Common myeloid progenitor, CD34-positive (primary cell): ENCODE measurements around the gene TEX29.

Experiments
- CTCF ChIA-PET: fragments of 350-600 bp; sonication (Branson Sonifier 250); formaldehyde crosslinking; loops from one replicate; lab custom pipeline; 2021; ENCODE audit warnings: antibody characterized with exemption; lab: Charles Lee
- POLR2A ChIA-PET: fragments of 350-600 bp; sonication (Branson Sonifier 250); formaldehyde crosslinking; loops from one replicate; lab custom pipeline; 2021; ENCODE audit warnings: antibody characterized with exemption; lab: Charles Lee
- DNase-seq, 3 donors: peaks; one replicate each; pipeline versions ENCODE4 v3.0.0 to v3.0.0-alpha.2; 2013
- H3K27ac ChIP-seq, 2 experiments: 1 replicate in 1 of 2; 2 replicates in 1 of 2; pipeline ENCODE4 v1.7.0; 2013; ENCODE audit warnings: inconsistent platforms in 2 of 2, low read length in 2 of 2, mild to moderate bottlenecking in 2 of 2, low read depth in 1 of 2, moderate library complexity in 1 of 2; ENCODE audit not compliant: severe bottlenecking in 2 of 2, insufficient read depth in 1 of 2, poor library complexity in 1 of 2
- H3K27me3 ChIP-seq, 5 experiments: replicated peaks in 2 of 5; 1 replicate in 3 of 5; 2 replicates in 2 of 5; pipeline versions ENCODE4 v1.6.1 to v1.7.0; 2013; ENCODE audit warnings: low read length in 4 of 5, mild to moderate bottlenecking in 2 of 5, moderate library complexity in 2 of 5, inconsistent platforms in 1 of 5; ENCODE audit not compliant: insufficient read depth in 5 of 5, control insufficient read depth in 4 of 5
- H3K36me3 ChIP-seq, 4 experiments: 1 replicate in 2 of 4; 2 replicates in 2 of 4; pipeline versions ENCODE4 v1.6.1 to v1.7.0; 2013; ENCODE audit warnings: low read length in 3 of 4, control low read depth in 1 of 4, mild to moderate bottlenecking in 1 of 4; ENCODE audit not compliant: control insufficient read depth in 4 of 4, insufficient read depth in 4 of 4
- H3K4me1 ChIP-seq, 4 experiments: 1 replicate in 3 of 4; 2 replicates in 1 of 4; pipeline versions ENCODE4 v1.6.1 to v1.7.1; 2013; ENCODE audit warnings: low read length in 3 of 4, mild to moderate bottlenecking in 3 of 4, control low read depth in 1 of 4, inconsistent platforms in 1 of 4, moderate library complexity in 1 of 4; ENCODE audit not compliant: control insufficient read depth in 4 of 4, insufficient read depth in 4 of 4; ENCODE audit errors: control extremely low read depth in 1 of 4
- H3K4me3 ChIP-seq, 7 experiments: 1 replicate in 4 of 7; 2 replicates in 3 of 7; pipeline versions ENCODE4 v1.5.1 to v1.7.0; 2013; ENCODE audit warnings: mild to moderate bottlenecking in 7 of 7, low read length in 6 of 7, moderate library complexity in 6 of 7, inconsistent platforms in 2 of 7, low read depth in 2 of 7, control low read depth in 1 of 7; ENCODE audit not compliant: insufficient read depth in 4 of 7, control insufficient read depth in 1 of 7; ENCODE audit errors: extremely low read depth in 1 of 7
- H3K9me3 ChIP-seq, 5 experiments: 1 replicate in 4 of 5; 2 replicates in 1 of 5; pipeline versions ENCODE4 v1.6.1 to v1.7.1; 2013; ENCODE audit warnings: low read length in 4 of 5, mild to moderate bottlenecking in 2 of 5, inconsistent platforms in 1 of 5, low read depth in 1 of 5, moderate library complexity in 1 of 5; ENCODE audit not compliant: control insufficient read depth in 4 of 5, insufficient read depth in 2 of 5; ENCODE audit errors: control extremely low read depth in 1 of 5
- WGBS: methylation state at CpG from one replicate; pipeline ENCODE4 v1.1.5; 2013; ENCODE audit not compliant: insufficient coverage; 5-methylcytosine and 5-hydroxymethylcytosine counted together

TEX29 gene

DNA sequence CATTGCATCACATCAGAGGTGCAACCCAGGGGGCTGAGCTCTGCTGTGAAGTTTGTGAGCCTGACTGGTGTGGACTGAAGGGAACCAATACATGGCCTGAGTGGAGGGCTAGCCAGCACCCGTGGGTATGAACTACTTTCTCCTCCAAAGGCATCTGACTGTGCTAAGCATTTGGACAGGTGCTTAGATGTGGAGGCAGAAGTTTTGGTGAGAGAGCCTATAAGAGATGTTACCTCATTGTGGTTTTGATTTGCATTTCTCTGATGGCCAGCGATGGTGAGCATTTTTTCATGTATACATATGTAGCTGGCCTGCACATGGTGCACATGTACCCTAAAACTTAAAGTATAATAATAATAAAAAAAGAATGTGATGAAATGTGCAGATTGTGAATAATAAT, 46.9 kb downstream of the TEX29 start:
- no peak for DNase-seq
- peaks cover 0 to 1% (median 0%) of the 10 kb centered on the region in 4 experiments for H3K4me1 ChIP-seq
- H3K4me3 ChIP-seq, result no peak overlapping the region
- WGBS, result no CpG with 5 or more reads among the region's 2 CpGs
- CTCF ChIA-PET, result no interaction called here
- H3K27ac ChIP-seq, result no peak overlapping the region
- H3K36me3 ChIP-seq, result no peaks in the 10 kb centered on the region
- POLR2A ChIA-PET, result no interaction called here
- peaks cover 0 to 9% (median 0%) of the 10 kb centered on the region in 5 experiments for H3K27me3 ChIP-seq
- H3K9me3 ChIP-seq, result peaks cover 0 to 3% (median 0%) of the 10 kb centered on the region in 5 experiments

DNA sequence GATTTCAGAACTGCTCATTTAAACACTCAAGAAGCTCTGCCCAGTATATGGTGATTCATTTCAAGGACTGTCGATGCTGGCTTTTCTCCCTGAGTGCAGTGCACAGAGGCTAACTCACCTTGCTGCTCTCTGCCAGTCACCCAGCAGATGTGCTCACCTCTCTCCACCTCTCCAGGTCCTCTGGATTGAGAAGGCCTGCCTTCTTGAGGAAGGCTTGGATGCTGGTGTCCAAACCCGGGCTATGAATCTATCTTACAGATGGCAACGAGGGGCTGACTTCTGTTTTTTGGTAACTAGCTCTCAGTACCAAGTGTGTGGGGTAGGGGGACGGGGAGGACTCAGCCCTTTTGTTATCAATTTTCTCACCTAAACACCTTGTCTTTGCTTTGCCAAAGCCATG, 47.6 kb downstream of the TEX29 start:
- Histone ChIP-seq H3K9me3 (peaks cover 0 to 3% (median 0%) of the 10 kb centered on the region in 5 experiments), H3K27me3 (peaks cover 0 to 9% (median 0%) of the 10 kb centered on the region in 5 experiments), H3K36me3 (no peaks in the 10 kb centered on the region), H3K27ac (no peak overlapping the region), H3K4me1 (peaks cover 0 to 1% (median 0%) of the 10 kb centered on the region in 4 experiments), H3K4me3 (no peak overlapping the region)
- ChIA-PET POLR2A (no interaction called here), CTCF (no interaction called here)
- DNase-seq, result no peak
- WGBS, result 93% methylated on average over 2 of the region's 4 CpGs

DNA sequence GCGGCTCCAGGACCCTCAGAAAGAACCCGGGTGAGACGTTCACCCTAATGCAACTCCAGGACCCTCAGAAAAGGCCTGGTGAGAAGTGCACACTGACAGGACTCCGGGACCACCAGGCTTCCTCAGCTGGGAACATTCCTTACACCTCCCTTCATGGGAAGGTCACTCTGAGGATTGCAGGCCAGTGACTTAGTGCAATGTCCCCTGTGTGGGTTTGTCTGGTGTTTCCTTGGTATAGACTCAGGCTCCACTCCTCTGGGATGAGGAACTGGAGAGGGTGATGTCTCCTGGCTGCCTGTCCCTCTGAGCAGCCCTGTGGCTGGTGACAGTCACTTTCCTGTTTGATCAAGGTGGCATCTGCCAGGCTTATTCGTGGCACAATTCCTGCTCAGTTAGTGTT, 49.7 kb downstream of the TEX29 start:
- WGBS, result 96% methylated on average over 5 of the region's 5 CpGs
- DNase-seq, result no peak
- Histone ChIP-seq H3K9me3 (peaks cover 0 to 3% (median 0%) of the 10 kb centered on the region in 5 experiments), H3K4me1 (peaks cover 0 to 1% (median 0%) of the 10 kb centered on the region in 4 experiments), H3K27ac (no peak overlapping the region), H3K4me3 (no peak overlapping the region), H3K27me3 (peaks cover 0 to 4% (median 0%) of the 10 kb centered on the region in 5 experiments), H3K36me3 (no peaks in the 10 kb centered on the region)
- ChIA-PET CTCF (no interaction called here), POLR2A (no interaction called here)

DNA sequence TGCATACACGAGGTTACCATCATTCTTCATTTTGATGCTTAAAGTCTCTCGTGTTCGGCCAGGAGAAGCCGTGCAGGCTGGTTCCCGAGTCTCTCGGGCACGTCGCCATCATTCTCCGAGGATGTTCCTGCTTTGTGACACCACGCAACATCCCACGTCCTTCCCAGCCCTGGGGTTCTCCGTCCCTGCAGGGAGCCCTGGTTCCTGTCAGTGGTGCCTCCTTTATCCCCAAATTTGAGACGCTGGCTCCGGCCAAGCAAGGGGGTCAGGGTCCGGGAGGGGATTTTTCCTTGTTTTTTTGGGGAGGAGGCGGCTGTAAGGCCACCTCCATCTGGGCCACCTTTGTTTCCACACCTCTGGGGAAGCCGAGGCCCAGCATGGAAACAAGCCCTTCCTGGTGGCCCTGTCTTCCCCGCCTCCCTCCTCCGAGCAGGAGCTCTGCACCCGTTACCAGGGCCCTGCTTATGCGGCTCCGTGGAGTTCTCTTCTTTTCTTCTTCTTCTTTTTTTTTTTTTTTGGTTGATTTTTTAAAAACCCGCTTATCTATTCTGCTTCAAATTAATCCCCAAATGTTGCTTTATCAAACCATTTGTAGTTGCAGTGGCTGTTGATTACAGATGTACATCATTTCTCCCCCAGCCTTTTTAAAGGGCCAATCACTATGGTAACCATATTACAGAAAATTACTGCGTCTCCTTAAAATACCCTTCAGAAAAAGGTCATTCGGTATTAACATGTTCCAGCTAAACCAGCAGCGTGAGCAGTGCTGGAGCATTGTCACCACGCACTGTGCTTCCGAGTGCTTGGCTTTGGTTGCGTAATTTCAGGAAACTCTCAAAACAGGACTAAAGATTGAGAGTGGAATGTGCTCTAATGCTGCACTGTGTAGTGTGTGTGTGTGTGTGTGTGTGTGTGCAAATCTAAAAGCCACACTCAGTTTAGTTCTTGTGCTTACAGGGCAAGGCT, 50.4 kb downstream of the TEX29 start:
- CTCF ChIA-PET, result no interaction called here
- H3K9me3 ChIP-seq, result peaks cover 0 to 3% (median 0%) of the 10 kb centered on the region in 5 experiments
- DNase-seq, result no peak
- 86% methylated on average over 21 of the region's 29 CpGs for WGBS
- H3K4me1 ChIP-seq, result peaks cover 0 to 1% (median 0%) of the 10 kb centered on the region in 4 experiments
- H3K4me3 ChIP-seq, result no peak overlapping the region
- POLR2A ChIA-PET, result no interaction called here
- no peak overlapping the region for H3K27ac ChIP-seq
- peaks cover 0 to 3% (median 0%) of the 10 kb centered on the region in 5 experiments for H3K27me3 ChIP-seq
- no peaks in the 10 kb centered on the region for H3K36me3 ChIP-seq

DNA sequence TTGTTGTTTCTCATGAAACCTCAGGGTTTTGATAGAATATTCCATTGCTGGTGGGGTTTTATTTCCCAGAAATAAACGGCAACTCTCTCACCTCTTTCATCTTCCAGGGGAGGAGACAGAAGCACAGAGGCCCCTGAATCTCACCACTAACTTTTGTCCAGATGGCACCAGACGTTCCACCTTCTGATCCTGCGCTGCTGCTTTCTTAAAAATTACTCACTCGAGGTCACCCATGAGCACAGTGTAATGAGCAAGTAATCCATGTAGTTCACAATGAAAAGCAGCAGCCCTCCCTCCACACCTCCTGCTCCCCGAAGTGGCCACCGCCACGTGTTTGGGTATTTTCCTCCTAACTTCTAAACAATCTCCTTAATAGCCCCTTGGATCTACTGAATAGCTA, 51.3 kb downstream of the TEX29 start:
- Histone ChIP-seq H3K27me3 (peaks cover 0 to 3% (median 0%) of the 10 kb centered on the region in 5 experiments), H3K4me1 (peaks cover 0 to 1% (median 0%) of the 10 kb centered on the region in 4 experiments), H3K36me3 (no peaks in the 10 kb centered on the region), H3K4me3 (no peak overlapping the region), H3K27ac (no peak overlapping the region), H3K9me3 (peaks cover 0 to 3% (median 0%) of the 10 kb centered on the region in 5 experiments)
- WGBS, result 91% methylated on average over 7 of the region's 7 CpGs
- DNase-seq, result no peak
- ChIA-PET CTCF (no interaction called here), POLR2A (no interaction called here)

DNA sequence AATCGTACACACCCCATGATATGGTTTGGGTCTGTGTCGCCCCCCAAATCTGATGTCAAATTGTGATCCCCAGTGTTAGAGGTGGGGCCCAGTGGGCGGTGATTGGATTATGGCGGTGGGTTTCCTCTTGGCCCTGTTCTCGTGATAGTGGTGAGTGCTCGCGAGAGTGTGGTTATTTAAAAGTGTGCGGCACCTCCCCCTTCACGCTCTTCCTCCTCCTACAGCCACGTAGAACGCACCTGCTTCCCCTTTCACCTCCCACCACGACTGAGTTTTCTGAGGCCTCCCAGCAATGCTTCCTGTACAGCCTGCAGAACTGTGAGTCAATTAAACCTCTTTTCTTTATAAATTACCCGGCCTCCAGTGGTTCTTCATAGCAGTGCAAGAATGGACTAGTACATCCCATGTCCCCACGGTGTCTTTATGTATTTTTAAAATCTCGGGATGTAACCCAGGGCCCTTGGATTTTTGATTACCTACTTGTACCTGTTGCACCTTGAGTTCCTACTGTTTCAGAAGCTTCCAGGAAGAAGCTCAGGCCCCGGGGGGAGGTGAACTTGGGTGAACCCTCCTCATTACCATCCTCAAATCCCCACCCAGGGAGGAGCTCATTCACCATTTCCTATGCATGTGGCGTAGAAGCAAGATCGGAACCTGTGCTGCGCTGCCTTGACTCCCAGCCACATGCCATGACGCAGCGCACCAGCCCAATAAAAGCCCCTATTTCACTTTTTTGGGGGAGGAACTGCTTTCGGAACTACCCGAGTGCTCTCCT, 52.4 kb downstream of the TEX29 start:
- Histone ChIP-seq H3K27ac (no peak overlapping the region), H3K27me3 (peaks cover 0 to 3% (median 0%) of the 10 kb centered on the region in 5 experiments), H3K36me3 (no peaks in the 10 kb centered on the region), H3K4me3 (no peak overlapping the region), H3K9me3 (peaks cover 0 to 3% (median 0%) of the 10 kb centered on the region in 5 experiments), H3K4me1 (peaks cover 0 to 1% (median 0%) of the 10 kb centered on the region in 4 experiments)
- DNase-seq, result peak in 2 of 3 donors; percentile 44 to 66
- POLR2A ChIA-PET, result no interaction called here
- 71% methylated on average over 14 of the region's 23 CpGs for WGBS
- CTCF ChIA-PET, result no interaction called here
